ENCODE results near the gene NAT8L.
A peak's percentile ranks its signal among the peaks of the same experiment; 100 is the strongest.

NAT8L gene

DNA sequence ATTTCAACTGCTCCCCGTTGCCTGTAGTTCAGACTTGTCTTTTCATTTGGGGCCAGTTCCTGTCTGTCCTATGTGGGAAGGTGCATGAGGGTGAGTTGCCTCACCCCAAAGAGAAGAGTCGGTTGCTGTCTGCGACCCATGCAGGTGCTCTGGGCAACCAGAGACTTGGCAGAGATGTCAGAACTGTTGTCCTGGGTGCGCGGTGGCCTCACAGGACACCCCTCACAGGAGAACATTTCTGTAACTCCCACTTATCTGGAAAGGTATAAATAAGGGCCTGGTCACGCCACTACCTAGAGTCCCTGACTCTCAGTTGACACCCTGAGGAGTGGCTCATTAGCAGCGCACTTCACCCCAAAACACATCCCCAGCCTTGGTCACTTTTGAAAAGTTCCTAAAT is 9.7 kb upstream of the NAT8L start:
- no peaks in the 10 kb centered on the region for H3K9me3 ChIP-seq (ENCODE audit: low read depth, low read length)
- no peaks in the 10 kb centered on the region for H3K36me3 ChIP-seq (ENCODE audit: insufficient read depth, low read length)
- H3K27ac ChIP-seq: no peak overlapping the region
- H3K4me3 ChIP-seq: no peak overlapping the region
- TF ChIP-seq FOXP2 (optimal IDR thresholded peaks at IDR 0.05; ENCODE audit: control extremely low read depth, extremely low read length, insufficient read depth): no peak
- TF ChIP-seq EZH2 (IDR thresholded peaks at IDR 0.05): no peak
- TF ChIP-seq POLR2AphosphoS5 (IDR thresholded peaks at IDR 0.05; ENCODE audit: borderline replicate concordance, low read depth, low read length): no peak
- no peak overlapping the region for H3K9ac ChIP-seq (ENCODE audit: insufficient read length)
- DNase-seq (ENCODE audit: low read depth, low spot score): no peak

DNA sequence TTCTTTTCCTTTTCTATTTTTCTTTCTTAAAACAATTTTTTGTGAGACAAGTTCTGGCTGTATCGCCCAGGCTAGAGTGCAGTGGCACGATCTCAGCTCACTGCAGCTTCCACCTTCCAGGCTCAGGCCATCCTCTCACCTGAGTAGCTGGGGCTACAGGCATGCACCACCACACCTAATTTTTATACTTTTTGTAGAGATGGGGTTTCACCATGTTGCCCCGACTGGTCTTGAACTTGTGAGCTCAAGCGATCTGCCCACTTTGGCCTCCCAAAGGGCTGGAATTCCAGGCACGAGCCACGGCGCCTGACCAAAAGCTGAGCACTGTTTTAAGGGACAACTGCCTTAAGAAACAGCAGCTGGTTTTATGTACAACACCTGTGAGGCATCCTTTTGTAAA is 9.3 kb upstream of the NAT8L start:
- TF ChIP-seq POLR2AphosphoS5 (IDR thresholded peaks at IDR 0.05; ENCODE audit: borderline replicate concordance, low read depth, low read length) (no peak), EZH2 (IDR thresholded peaks at IDR 0.05) (no peak), FOXP2 (optimal IDR thresholded peaks at IDR 0.05; ENCODE audit: control extremely low read depth, extremely low read length, insufficient read depth) (no peak)
- no peak for DNase-seq (ENCODE audit: low read depth, low spot score)
- no peak overlapping the region for H3K9ac ChIP-seq (ENCODE audit: insufficient read length)
- no peaks in the 10 kb centered on the region for H3K36me3 ChIP-seq (ENCODE audit: insufficient read depth, low read length)
- H3K9me3 ChIP-seq (ENCODE audit: low read depth, low read length): no peaks in the 10 kb centered on the region
- H3K27ac ChIP-seq: no peak overlapping the region
- no peak overlapping the region for H3K4me3 ChIP-seq

DNA sequence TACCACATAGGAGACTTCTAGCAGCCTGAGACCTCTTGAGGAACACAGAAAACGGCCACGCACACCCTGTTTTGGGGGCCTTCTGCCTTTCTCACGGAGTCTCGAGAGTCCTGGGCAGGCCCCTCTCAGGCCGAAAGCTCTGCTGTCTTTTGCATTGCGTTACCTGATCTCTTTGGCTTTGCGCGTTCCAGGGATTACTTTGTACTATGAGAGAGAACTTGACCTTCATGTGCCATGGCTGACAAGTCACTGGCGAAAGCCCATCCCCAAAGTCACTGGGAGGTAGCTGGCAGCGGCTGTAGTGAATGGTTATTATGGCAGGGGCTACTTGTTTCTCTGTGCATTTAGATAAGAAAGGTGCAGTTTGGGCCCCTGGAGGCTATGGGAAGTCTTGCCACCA is 8.0 kb upstream of the NAT8L start:
- Histone ChIP-seq H3K36me3 (ENCODE audit: insufficient read depth, low read length) (no peaks in the 10 kb centered on the region), H3K9ac (ENCODE audit: insufficient read length) (no peak overlapping the region), H3K27ac (no peak overlapping the region), H3K9me3 (ENCODE audit: low read depth, low read length) (no peaks in the 10 kb centered on the region), H3K4me3 (no peak overlapping the region)
- no peak for DNase-seq (ENCODE audit: low read depth, low spot score)
- TF ChIP-seq FOXP2 (optimal IDR thresholded peaks at IDR 0.05; ENCODE audit: control extremely low read depth, extremely low read length, insufficient read depth): no peak
- no peak for TF ChIP-seq EZH2 (IDR thresholded peaks at IDR 0.05)
- no peak for TF ChIP-seq POLR2AphosphoS5 (IDR thresholded peaks at IDR 0.05; ENCODE audit: borderline replicate concordance, low read depth, low read length)

DNA sequence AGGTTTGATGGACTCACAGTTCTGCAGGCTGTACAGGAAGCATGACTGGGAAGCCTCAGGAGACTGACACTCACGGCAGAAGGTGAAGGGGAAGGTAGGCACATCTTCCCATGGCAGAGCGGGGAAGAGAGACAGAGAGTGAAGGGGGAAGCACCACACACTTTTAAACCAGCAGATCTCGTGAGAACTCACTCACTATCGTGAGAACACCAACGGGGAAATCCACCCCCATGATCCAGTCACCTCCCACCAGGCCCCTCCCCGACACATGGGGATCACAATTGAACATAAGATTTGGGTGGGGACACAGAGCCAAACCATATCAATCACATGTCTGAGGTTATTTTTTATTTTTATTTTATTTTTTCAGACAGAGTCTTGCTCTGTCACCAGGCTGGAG is 4.9 kb upstream of the NAT8L start:
- DNase-seq (ENCODE audit: low read depth, low spot score): no peak
- Histone ChIP-seq H3K9me3 (ENCODE audit: low read depth, low read length) (no peaks in the 10 kb centered on the region), H3K9ac (ENCODE audit: insufficient read length) (no peak overlapping the region), H3K4me3 (no peak overlapping the region), H3K36me3 (ENCODE audit: insufficient read depth, low read length) (no peaks in the 10 kb centered on the region), H3K27ac (no peak overlapping the region)
- TF ChIP-seq EZH2 (IDR thresholded peaks at IDR 0.05): no peak
- TF ChIP-seq POLR2AphosphoS5 (IDR thresholded peaks at IDR 0.05; ENCODE audit: borderline replicate concordance, low read depth, low read length): no peak
- no peak for TF ChIP-seq FOXP2 (optimal IDR thresholded peaks at IDR 0.05; ENCODE audit: control extremely low read depth, extremely low read length, insufficient read depth)

DNA sequence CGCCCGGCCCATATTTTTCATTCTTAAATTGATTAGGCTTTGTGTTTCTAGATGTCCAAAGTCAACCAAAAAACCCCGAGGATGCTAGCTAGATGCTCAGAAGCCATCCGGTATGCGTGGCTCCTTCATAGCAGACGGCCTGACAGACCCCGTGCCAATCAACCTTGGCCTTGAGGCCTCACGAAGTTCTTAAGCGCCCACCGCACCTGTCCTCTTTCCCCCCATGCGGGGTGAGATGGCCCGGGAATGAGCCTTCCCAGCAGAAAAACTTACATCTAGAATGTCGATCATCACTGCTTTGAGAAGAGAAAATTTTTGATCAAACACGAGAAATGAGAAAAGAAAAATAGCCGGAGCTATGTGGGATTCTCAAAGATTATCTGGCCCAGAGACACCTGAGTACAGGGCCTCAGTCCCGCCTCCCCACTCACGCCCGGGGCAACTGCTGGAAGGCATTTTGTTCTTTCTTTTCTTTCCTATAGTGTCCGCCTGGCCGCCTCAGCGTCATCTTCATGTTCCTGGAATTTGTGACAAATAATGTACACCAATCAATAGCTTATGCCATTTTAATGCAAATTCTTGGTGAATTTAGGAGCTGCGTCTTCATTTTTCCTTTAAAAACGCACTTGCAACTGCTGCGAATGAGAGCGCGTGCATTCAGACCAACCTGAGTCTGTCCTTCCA is 1.6 kb upstream of the NAT8L start:
- no peak overlapping the region for H3K4me3 ChIP-seq
- DNase-seq (ENCODE audit: low read depth, low spot score): no peak
- no peaks in the 10 kb centered on the region for H3K36me3 ChIP-seq (ENCODE audit: insufficient read depth, low read length)
- no peak overlapping the region for H3K27ac ChIP-seq
- TF ChIP-seq EZH2 (IDR thresholded peaks at IDR 0.05) (no peak), FOXP2 (optimal IDR thresholded peaks at IDR 0.05; ENCODE audit: control extremely low read depth, extremely low read length, insufficient read depth) (no peak), POLR2AphosphoS5 (IDR thresholded peaks at IDR 0.05; ENCODE audit: borderline replicate concordance, low read depth, low read length) (no peak)
- H3K9ac ChIP-seq (ENCODE audit: insufficient read length): no peak overlapping the region
- H3K9me3 ChIP-seq (ENCODE audit: low read depth, low read length): no peaks in the 10 kb centered on the region

DNA sequence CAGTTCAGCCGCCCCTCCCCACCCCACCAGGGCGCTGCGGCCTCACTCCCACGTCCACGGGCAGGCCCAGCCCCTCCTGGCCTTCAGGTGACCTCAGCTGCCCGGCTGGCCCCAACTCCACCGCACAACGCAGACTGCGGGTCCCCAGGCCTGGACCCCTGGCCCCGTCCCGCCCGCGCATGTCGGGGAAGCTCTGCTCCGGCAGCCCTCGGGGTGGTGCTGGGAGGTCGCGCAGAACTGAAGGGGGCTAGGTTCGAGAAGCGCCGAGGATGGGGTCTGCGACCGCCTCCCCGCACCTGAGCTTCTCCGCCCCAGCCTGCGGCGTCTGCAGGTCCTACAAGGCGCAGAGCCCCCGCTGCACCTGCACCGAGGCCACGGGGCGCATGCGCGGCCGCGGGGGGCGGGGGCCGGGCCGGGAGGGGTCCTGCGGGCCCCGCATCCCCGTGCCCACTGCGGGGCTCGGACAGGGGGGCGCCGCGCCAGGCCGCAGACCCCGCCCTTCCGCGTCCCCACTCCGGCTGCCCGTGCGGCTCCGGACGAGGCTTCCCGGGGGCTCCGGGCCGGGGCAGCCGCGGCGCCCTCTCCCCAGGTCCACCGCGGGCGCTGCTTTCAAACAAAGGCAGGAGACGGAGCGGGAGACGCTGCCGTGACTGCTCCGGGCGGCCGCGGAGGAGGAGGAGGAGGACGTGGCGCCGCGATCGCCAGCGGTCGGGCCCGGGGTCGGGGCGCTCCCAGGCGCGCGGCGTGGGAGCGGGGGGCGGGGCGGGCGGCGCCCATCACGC is 672 bp upstream of the NAT8L start:
- H3K9me3 ChIP-seq (ENCODE audit: low read depth, low read length): no peaks in the 10 kb centered on the region
- H3K4me3 ChIP-seq: peak overlapping the region; percentile 71
- DNase-seq (ENCODE audit: low read depth, low spot score): no peak
- no peak overlapping the region for H3K9ac ChIP-seq (ENCODE audit: insufficient read length)
- TF ChIP-seq POLR2AphosphoS5 (IDR thresholded peaks at IDR 0.05; ENCODE audit: borderline replicate concordance, low read depth, low read length) (no peak), EZH2 (IDR thresholded peaks at IDR 0.05) (no peak), FOXP2 (optimal IDR thresholded peaks at IDR 0.05; ENCODE audit: control extremely low read depth, extremely low read length, insufficient read depth) (no peak)
- no peaks in the 10 kb centered on the region for H3K36me3 ChIP-seq (ENCODE audit: insufficient read depth, low read length)
- no peak overlapping the region for H3K27ac ChIP-seq

DNA sequence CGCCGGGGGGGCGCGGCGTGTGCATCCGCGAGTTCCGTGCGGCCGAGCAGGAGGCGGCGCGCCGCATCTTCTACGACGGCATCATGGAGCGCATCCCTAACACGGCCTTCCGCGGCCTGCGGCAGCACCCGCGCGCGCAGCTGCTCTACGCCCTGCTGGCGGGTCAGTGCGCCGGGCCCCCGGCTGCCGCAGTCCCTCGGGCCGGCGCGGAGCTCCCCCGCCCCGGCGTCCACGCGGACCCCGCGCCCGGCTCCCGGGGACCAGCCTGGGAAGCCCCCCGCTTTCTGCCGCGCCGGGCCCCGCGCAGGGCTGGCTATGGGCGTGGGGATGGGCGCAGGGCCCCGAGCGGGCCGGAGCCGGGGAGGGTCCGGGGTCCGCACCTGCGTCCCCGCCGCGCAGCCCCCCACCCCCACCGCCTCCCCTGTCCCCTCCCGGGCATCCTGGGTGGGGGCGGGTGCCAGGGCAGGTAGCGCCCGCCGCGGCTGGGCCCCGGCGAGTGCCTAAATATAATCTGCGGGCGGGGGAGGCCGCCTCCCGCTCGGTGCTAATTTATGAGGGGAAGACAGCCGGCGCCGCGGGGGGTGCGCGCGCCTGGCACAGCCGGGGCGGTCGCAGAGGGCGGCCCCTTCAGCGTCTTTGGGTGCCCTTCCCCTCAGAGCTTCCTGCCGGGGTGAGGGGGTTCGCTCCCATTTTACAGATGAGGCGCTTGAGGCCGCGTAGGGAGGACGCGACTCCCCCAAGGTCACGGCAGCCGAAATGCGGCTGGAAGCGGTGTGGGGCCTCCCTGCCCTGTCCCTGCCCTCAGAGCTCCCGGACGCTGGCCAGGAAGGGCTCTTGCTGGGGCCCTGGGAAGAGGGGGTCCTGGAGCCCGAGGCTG is 837 bp downstream of the NAT8L start:
- Histone ChIP-seq H3K4me3 (peak overlapping the region; percentile 48), H3K9me3 (ENCODE audit: low read depth, low read length) (no peaks in the 10 kb centered on the region), H3K9ac (ENCODE audit: insufficient read length) (no peak overlapping the region), H3K27ac (no peak overlapping the region), H3K36me3 (ENCODE audit: insufficient read depth, low read length) (no peaks in the 10 kb centered on the region)
- DNase-seq (ENCODE audit: low read depth, low spot score): no peak
- TF ChIP-seq EZH2 (IDR thresholded peaks at IDR 0.05) (no peak), FOXP2 (optimal IDR thresholded peaks at IDR 0.05; ENCODE audit: control extremely low read depth, extremely low read length, insufficient read depth) (no peak), POLR2AphosphoS5 (IDR thresholded peaks at IDR 0.05; ENCODE audit: borderline replicate concordance, low read depth, low read length) (no peak)

DNA sequence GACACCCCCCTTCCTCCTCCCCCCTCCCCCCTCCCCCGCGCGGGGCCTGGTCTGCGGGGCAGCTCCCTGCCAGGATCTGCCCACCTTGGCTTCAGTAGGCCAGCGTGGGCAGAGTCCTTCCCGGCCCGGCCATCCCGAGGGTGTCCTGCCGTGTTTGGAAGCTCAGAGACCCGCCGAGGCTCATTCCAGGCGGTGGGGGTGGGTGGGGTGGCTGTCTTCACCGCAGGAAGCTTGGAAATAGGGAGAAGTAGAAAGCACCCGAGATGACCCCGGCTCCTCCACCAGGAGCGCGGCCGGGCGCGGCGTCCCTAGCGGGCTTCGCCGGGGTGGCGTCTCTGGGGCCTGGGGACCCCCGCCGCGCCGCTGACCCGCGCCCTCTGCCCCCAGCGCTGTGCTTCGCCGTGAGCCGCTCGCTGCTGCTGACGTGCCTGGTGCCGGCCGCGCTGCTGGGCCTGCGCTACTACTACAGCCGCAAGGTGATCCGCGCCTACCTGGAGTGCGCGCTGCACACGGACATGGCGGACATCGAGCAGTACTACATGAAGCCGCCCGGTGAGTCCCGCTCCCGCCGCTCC is 1.6 kb downstream of the NAT8L start:
- H3K36me3 ChIP-seq (ENCODE audit: insufficient read depth, low read length): no peaks in the 10 kb centered on the region
- DNase-seq (ENCODE audit: low read depth, low spot score): no peak
- no peaks in the 10 kb centered on the region for H3K9me3 ChIP-seq (ENCODE audit: low read depth, low read length)
- no peak overlapping the region for H3K9ac ChIP-seq (ENCODE audit: insufficient read length)
- TF ChIP-seq FOXP2 (optimal IDR thresholded peaks at IDR 0.05; ENCODE audit: control extremely low read depth, extremely low read length, insufficient read depth) (no peak), POLR2AphosphoS5 (IDR thresholded peaks at IDR 0.05; ENCODE audit: borderline replicate concordance, low read depth, low read length) (no peak), EZH2 (IDR thresholded peaks at IDR 0.05) (no peak)
- H3K4me3 ChIP-seq: no peak overlapping the region
- H3K27ac ChIP-seq: no peak overlapping the region

Measured in SK-N-MC (cell line).